HG03135 (cell line): ENCODE measurements around the gene CCNQ.
"Not testable (repeated sequence)": the region's sequence is repeated elsewhere in the genome, so short reads cannot be mapped to it uniquely, and the experiment has no call there.

ENCODE experiments used
- ATAC-seq: cut with Tn5 transposase; IDR thresholded peaks from one replicate; pipeline ENCODE4 v1.9.1; 2021; ENCODE audit warnings: mild to moderate bottlenecking, moderate library complexity; ENCODE audit not compliant: unreplicated experiment

The CCNQ gene

GRCh38 chrX:153623310-153624029, 24.5 kb upstream of the CCNQ start:
- ATAC-seq: no peak

- ATAC-seq: no peak
Measured at GRCh38 chrX:153622661-153623309, 23.8 kb upstream of the CCNQ start.

- no peak for ATAC-seq
Measured at GRCh38 chrX:153621949-153622598, 23.1 kb upstream of the CCNQ start.

GRCh38 chrX:153620576-153620975, 21.6 kb upstream of the CCNQ start:
- ATAC-seq: no peak

- ATAC-seq: no peak
Measured at GRCh38 chrX:153614818-153615217, 15.9 kb upstream of the CCNQ start.

GRCh38 chrX:153612413-153612812, 13.5 kb upstream of the CCNQ start:
- no peak for ATAC-seq

- ATAC-seq: no peak
Measured at GRCh38 chrX:153611298-153612095, 12.6 kb upstream of the CCNQ start.

GRCh38 chrX:153610836-153611213, 11.9 kb upstream of the CCNQ start:
- no peak for ATAC-seq

- no peak for ATAC-seq
Measured at GRCh38 chrX:153609917-153610835, 11.2 kb upstream of the CCNQ start.

GRCh38 chrX:153608806-153609205, 9.9 kb upstream of the CCNQ start:
- ATAC-seq: no peak

- ATAC-seq: no peak
Measured at GRCh38 chrX:153608376-153608775, 9.4 kb upstream of the CCNQ start.

- ATAC-seq: no peak
Measured at GRCh38 chrX:153606503-153606902, 7.6 kb upstream of the CCNQ start.

- not testable (repeated sequence) for ATAC-seq
Measured at GRCh38 chrX:153604666-153605380, 5.9 kb upstream of the CCNQ start.

- no peak for ATAC-seq
Measured at GRCh38 chrX:153603131-153603656, 4.3 kb upstream of the CCNQ start.

- no peak for ATAC-seq
Measured at GRCh38 chrX:153602601-153603000, 3.7 kb upstream of the CCNQ start.

GRCh38 chrX:153601511-153602110, 2.7 kb upstream of the CCNQ start:
- ATAC-seq: no peak

- no peak for ATAC-seq
Measured at GRCh38 chrX:153600921-153601320, 2.0 kb upstream of the CCNQ start.

GRCh38 chrX:153600032-153600373, 1.1 kb upstream of the CCNQ start:
- ATAC-seq: no peak
